ENCODE results near the gene DNAAF3. TPM values are rescaled to one million over a fixed set of nuclear protein-coding genes. Genes with fewer than 3 reads are reported as not detected.

The DNAAF3 gene
- total RNA-seq, 1 donor from 2014 or later = 18.4 TPM

GRCh38 chr19:55186080-55186479 is 19.7 kb upstream of the DNAAF3 start:
- Mint-ChIP-seq H3K27ac (no peak overlapping the region), H3K4me3 (ENCODE audit: low read depth) (no peak overlapping the region), H3K27me3 (peaks cover 59% of the 10 kb centered on the region), H3K4me1 (ENCODE audit: low read depth) (no peaks in the 10 kb centered on the region), H3K9me3 (ENCODE audit: low read depth) (no peaks in the 10 kb centered on the region), H3K36me3 (ENCODE audit: insufficient read depth) (no peaks in the 10 kb centered on the region)
- TF ChIP-seq CTCF (IDR thresholded peaks at IDR 0.05; ENCODE audit: unreplicated experiment) = no peak
- no peak for DNase-seq (ENCODE audit: low spot score, unreplicated experiment)

- DNase-seq (ENCODE audit: low spot score, unreplicated experiment) = no peak
- TF ChIP-seq CTCF (IDR thresholded peaks at IDR 0.05; ENCODE audit: unreplicated experiment) = no peak
- peaks cover 2% of the 10 kb centered on the region for H3K4me1 Mint-ChIP-seq (ENCODE audit: low read depth)
- no peaks in the 10 kb centered on the region for H3K9me3 Mint-ChIP-seq (ENCODE audit: low read depth)
- no peak overlapping the region for H3K27ac Mint-ChIP-seq
- no peaks in the 10 kb centered on the region for H3K36me3 Mint-ChIP-seq (ENCODE audit: insufficient read depth)
- peaks cover 76% of the 10 kb centered on the region for H3K27me3 Mint-ChIP-seq
- no peak overlapping the region for H3K4me3 Mint-ChIP-seq (ENCODE audit: low read depth)
Observed at GRCh38 chr19:55181740-55182139, 15.3 kb upstream of the DNAAF3 start.

- Mint-ChIP-seq H3K36me3 (ENCODE audit: insufficient read depth) (no peaks in the 10 kb centered on the region), H3K4me3 (ENCODE audit: low read depth) (peak within 1 kb of the TSS; percentile 72), H3K27ac (no peak within 1 kb of the TSS), H3K4me1 (ENCODE audit: low read depth) (peaks cover 2% of the 10 kb centered on the region), H3K27me3 (peaks cover 78% of the 10 kb centered on the region), H3K9me3 (ENCODE audit: low read depth) (no peaks in the 10 kb centered on the region)
- DNase-seq (ENCODE audit: low spot score, unreplicated experiment) = peak; percentile 53
- TF ChIP-seq CTCF (IDR thresholded peaks at IDR 0.05; ENCODE audit: unreplicated experiment) = no peak
Observed at GRCh38 chr19:55179606-55180484, 13.4 kb upstream of the DNAAF3 start, which contains the start of gene SYT5. SYT5 (minus strand) TSS chr19:55180289; CDS start chr19:55179041, 1,248 bp downstream.

- DNase-seq (ENCODE audit: low spot score, unreplicated experiment) = peak; percentile 74
- Mint-ChIP-seq H3K27ac (no peak overlapping the region), H3K27me3 (peaks cover 82% of the 10 kb centered on the region)
Observed at GRCh38 chr19:55178781-55179599, 12.6 kb upstream of the DNAAF3 start.

More at GRCh38 chr19:55178781-55179599, 12.6 kb upstream of the DNAAF3 start:
- Mint-ChIP-seq H3K36me3 (ENCODE audit: insufficient read depth) (no peaks in the 10 kb centered on the region), H3K4me1 (ENCODE audit: low read depth) (peaks cover 2% of the 10 kb centered on the region), H3K9me3 (ENCODE audit: low read depth) (no peaks in the 10 kb centered on the region), H3K4me3 (ENCODE audit: low read depth) (peak overlapping the region; percentile 72)
- no peak for TF ChIP-seq CTCF (IDR thresholded peaks at IDR 0.05; ENCODE audit: unreplicated experiment)
